HL-60 (cell line): ENCODE results near the gene ITGA8.

Experiments used
- DNase-seq, 2 experiments: peaks; one replicate each; pipeline ENCODE4 v3.0.0-alpha.2; 2010 to 2020; ENCODE audit warnings: low read depth in 1 of 2, low spot score in 1 of 2
- H3K27ac ChIP-seq: fragments of 250-450 bp; sonication (Bioruptor Pico); replicated peaks from 2 replicates; pipeline ENCODE4 v1.5.1; 2020; ENCODE audit warnings: mild to moderate bottlenecking, moderate library complexity
- H3K27me3 ChIP-seq: fragments of 250-450 bp; sonication (Bioruptor Pico); 2 replicates; pipeline ENCODE4 v1.5.1; 2021; ENCODE audit warnings: mild to moderate bottlenecking, moderate library complexity; ENCODE audit not compliant: insufficient read depth, poor library complexity, severe bottlenecking
- H3K4me3 ChIP-seq: replicated peaks from 2 replicates; pipeline ENCODE4 v1.5.1; 2011; ENCODE audit warnings: mild to moderate bottlenecking, control low read depth, low read length; ENCODE audit not compliant: insufficient read depth
- CTCF ChIP-seq: IDR thresholded peaks from one replicate; pipeline ENCODE4 v1.5.1; 2011; ENCODE audit warnings: low read length, control low read depth, inconsistent platforms; ENCODE audit not compliant: insufficient read depth
- GABPA ChIP-seq: IDR thresholded peaks from 2 replicates; pipeline ENCODE4 v1.6.1; 2012; ENCODE audit warnings: low read depth
- POLR2AphosphoS5 ChIP-seq: IDR thresholded peaks from 2 replicates; pipeline ENCODE4 v1.6.1; 2012; ENCODE audit warnings: low read depth
- REST ChIP-seq: IDR thresholded peaks from 2 replicates; pipeline ENCODE4 v1.6.1; 2012; ENCODE audit warnings: low read depth; ENCODE audit not compliant: insufficient replicate concordance
- SPI1 ChIP-seq: IDR thresholded peaks from 2 replicates; pipeline ENCODE4 v1.6.1; 2012; ENCODE audit warnings: low read depth, mild to moderate bottlenecking, borderline replicate concordance

ITGA8 gene

GRCh38 chr10:15464381-15464780, 255.3 kb downstream of the ITGA8 start:
- H3K27ac ChIP-seq = no peak overlapping the region
- TF ChIP-seq SPI1 = no peak
- TF ChIP-seq REST = no peak
- TF ChIP-seq CTCF = no peak
- no peak for TF ChIP-seq POLR2AphosphoS5
- TF ChIP-seq GABPA = no peak
- DNase-seq = no peak

More at GRCh38 chr10:15464381-15464780, 255.3 kb downstream of the ITGA8 start:
- no peaks in the 10 kb centered on the region for H3K27me3 ChIP-seq
- H3K4me3 ChIP-seq = no peak overlapping the region
